ENCODE results near the gene KHSRP.
A peak's percentile ranks its signal among the peaks of the same experiment; 100 is the strongest.

KHSRP gene

DNA sequence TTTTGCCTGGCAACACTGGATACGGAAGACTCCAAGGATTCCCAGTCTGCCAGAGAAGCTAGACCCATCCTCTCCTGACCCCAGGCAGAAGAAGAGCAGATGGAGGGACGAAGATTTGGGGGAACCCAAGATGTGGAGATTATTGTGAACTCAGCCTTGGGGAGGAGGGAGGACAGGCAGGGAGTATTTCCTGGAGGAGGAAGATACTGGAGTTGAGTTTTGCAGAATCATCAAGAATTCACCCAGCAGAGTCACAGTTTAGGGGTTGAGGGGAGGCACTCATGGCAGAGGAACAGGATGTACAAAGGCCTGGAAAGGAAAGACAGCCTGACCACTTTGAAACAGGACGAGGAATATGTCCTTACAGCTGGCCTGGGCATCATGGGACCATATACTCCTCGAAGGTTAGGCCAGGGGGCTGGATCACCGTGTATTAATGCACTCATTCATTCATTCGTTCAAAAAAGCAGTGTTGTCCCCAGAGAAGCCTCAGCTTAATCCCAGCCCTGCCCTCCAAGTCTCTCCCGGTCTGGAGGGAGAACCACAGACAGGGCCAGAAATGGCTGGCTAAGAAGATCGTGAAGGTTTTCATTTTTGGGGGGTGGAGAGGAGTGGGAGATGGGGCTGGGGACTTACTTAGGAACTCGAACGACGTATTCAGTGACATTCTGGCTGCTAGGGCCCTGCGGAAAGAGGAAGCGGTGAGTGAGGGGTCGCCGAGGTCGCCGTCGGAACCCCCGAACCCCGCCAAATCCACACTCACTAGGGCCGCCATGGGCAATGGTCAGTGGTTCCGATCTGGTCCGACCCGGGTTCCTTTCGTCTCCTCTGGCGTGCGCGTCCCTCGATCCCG is 32.2 kb downstream of the KHSRP start:
- DNase-seq (ENCODE audit: low read depth, low spot score), result no peak

- no peak for DNase-seq (ENCODE audit: low read depth, low spot score)
These were observed 37.2 kb downstream of the KHSRP start for GRCh38 chr19:6387372-6387771.

DNA sequence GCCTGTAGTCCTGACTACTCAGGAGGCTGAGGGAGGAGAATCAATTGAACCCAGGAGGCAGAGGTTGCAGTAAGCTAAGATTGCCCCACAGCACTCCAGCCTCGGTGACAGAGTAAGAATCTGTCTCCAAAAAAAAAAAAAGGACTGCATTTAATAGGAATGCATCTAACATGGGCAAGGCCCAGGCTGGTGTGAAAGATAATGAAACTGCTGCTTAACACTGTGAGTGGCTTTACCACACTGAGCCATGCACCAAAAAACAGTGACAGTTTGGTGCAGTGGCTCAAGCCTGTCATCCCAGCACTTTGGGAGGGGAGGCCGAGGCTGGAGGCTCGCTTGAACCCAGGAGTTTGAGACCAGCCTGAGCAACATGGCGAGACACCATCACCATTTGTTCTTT is 40.2 kb downstream of the KHSRP start:
- no peak for DNase-seq (ENCODE audit: low read depth, low spot score)

DNA sequence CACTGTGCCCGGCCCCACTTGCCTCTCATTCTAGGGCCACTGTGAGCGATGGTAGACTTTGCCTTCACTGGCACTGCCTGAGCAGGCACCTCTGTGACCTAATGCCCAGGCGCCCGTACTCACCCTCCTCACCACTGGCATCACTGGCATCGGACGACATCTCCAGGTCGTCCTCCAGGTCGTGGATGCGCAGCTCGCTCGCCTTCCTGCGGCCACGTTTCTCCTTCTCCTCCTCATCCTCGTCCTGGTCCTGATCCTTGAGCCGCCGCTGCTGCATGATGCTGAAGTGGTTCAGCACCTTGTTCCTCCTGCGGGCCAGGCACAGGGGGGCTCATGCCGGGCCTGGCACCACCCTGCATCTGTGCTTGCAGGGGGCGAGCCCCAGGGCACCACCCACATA is 41.4 kb downstream of the KHSRP start:
- DNase-seq (ENCODE audit: low read depth, low spot score), result no peak

GRCh38 chr19:6381030-6381750 is 43.4 kb downstream of the KHSRP start:
- no peak for DNase-seq (ENCODE audit: low read depth, low spot score)

GRCh38 chr19:6379744-6380143 is 44.9 kb downstream of the KHSRP start:
- no peak for DNase-seq (ENCODE audit: low read depth, low spot score)

- no peak for DNase-seq (ENCODE audit: low read depth, low spot score)
These were observed 46.1 kb downstream of the KHSRP start for GRCh38 chr19:6378486-6378885.

DNA sequence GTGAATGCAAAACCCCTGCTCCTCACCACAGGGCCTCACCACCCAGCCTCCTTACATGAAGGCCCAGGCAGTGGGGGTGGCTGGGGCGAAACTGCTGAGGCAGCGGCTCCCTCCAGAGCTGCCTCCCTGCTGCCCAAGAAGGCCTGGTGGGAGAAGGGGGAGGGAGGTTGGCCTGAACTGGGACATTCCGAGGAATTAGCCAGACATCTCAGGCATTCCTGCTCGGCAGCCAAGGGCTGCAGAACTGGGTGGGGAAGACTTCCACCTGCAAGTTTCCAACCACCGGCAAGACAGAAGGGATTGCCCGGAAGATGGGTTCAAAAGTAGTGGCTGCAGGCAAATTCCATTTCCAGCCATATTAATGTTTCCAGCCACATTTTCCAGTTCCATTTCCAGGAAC is 46.6 kb downstream of the KHSRP start:
- peak; percentile 90 for DNase-seq (ENCODE audit: low read depth, low spot score)

DNA sequence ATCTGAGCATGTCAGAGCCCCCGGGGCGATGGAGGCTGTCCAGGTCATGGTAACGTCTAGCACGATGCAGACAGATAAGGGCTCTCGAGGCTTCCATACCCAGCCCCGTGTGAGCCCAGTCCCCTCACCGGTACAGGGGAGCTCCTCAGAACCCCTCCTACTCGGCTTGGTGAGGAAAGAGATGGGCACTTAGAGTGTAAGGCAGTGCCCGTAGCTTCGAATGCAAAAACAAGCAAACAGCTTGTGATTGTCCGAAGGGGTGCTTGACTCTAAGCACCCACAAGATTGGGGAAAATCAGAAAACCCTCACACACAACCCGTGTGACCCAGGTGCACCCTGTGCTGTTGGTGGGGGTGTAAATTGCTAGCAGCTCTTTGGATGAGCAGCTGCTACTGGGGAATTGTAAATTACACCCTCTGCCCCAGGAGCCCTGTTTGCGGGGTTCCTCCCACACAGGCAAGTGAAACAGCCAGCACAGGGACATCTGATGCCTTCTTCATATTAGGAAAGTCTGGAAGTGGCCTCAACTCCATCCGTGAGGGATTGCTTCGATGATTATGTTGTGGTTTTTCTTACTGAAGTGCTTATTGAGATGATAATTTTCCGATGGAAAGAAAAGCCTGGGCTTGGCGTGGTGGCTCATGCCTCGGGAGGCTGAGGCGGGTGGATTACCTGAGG is 48.0 kb downstream of the KHSRP start:
- no peak for DNase-seq (ENCODE audit: low read depth, low spot score)

DNA sequence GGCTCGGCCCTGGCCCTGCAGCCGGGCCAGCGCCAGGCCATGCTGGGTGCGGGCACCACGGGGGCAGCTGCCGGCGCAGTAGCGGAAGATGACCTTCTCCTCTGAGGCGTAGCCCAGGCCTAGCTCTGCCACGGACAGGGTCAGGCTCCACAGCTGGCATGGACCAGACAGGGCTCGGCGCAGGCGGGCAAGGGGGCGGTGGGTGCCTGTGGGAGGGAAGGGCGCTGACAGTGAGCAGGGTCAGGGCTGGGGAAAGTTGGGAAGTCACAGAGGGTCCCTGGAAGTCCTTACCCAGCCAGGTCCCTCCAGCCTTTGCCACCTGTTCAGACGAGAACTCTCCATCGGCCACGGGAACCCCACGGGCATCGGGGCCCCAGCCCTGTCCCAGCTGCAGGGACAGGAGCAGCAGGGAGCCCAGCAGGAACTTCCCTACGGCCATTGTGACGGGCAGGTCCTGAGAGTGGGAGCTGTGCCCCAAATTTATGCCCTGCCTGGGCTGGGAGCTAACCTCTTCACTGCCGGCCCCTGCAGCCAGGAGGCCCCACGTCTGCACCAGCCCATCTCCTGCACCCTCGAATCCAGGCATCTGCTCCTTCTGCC is 49.1 kb downstream of the KHSRP start, which contains the start of gene PSPN:
PSPN (minus strand) TSS at position 523 of the 600 bp plus-strand sequence; CDS start at position 439, 84 bp downstream.
- no peak for DNase-seq (ENCODE audit: low read depth, low spot score)

GRCh38 chr19:6374711-6375410 is 49.8 kb downstream of the KHSRP start:
- DNase-seq (ENCODE audit: low read depth, low spot score), result no peak

- DNase-seq (ENCODE audit: low read depth, low spot score), result no peak
These were observed 50.4 kb downstream of the KHSRP start for GRCh38 chr19:6374161-6374709.

DNA sequence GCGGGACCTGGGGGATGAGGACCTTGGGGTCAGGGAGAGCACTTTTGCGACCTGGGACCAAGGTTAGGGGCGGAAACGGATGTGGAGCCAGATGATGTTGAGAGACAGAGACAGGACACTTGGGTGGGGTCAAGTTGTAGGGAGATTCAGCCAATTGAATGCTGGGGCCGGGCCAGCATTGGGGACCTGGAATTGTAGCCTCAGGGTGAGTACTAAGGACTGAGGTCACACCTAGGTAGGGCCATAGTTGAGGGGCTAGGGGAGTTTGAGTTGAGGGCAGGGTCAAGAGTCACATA is 50.9 kb downstream of the KHSRP start:
- no peak for DNase-seq (ENCODE audit: low read depth, low spot score)

DNA sequence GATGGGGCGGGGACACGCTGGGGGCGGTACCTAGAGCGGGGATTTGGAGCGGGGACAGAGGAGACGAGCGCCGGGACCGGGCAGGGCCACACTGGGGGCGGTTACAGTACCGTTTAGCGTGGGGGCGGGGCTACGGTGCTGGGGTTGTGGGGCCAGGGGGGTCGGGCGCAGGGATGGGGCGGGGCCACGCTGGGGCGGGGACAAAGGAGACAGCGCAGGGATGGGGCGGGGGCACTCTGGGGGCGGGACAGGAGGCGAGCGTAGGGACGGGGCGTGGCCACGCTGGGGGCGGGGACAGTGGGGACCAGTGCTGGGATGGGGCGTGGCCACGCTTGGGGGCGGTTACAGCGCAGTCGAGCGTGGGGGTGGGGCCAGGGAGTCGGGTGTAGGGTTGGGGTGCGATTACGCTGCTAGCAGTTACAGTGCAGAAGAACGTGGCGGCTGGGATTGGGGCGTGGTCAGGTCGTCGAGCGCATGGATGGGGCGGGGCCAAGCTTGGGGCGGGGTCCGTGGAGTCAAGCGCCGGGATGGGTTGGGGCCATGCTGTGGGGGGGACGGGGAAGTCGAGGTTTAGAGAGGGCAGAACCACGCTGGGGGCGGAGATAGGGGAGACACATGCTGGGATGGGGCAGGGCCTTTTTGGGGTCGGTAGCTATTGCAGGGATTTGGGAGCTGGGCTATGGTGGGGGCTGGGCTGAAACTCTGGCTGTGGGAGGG is 51.4 kb downstream of the KHSRP start:
- peak; percentile 99 for DNase-seq (ENCODE audit: low read depth, low spot score)

- peak; percentile 100 for DNase-seq (ENCODE audit: low read depth, low spot score)
These were observed 52.0 kb downstream of the KHSRP start, which contains the start of gene ALKBH7 for GRCh38 chr19:6372594-6373095. TSS of gene ALKBH7 (plus strand) at chr19:6372794. CDS start at chr19:6372821, 27 bp downstream.

DNA sequence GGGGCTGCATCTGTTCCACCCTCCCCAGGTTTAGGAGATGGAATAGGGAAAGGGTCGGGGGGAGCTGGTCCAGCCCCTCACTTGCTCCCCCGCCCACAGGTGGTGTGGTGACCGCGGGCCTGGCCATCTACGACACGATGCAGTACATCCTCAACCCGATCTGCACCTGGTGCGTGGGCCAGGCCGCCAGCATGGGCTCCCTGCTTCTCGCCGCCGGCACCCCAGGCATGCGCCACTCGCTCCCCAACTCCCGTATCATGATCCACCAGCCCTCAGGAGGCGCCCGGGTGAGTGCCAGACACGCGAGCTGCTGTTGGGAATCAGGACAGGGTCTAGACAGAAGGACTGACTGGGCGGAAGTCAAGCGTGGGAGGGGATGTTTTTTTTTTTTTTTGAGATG is 60.3 kb downstream of the KHSRP start:
- DNase-seq (ENCODE audit: low read depth, low spot score), result no peak

Measured in astrocyte of the hippocampus (primary cell).